Retinal pigment epithelial cell (primary cell): ENCODE measurements around the gene RAB43.
"Not testable (repeated sequence)": the region's sequence is repeated elsewhere in the genome, so short reads cannot be mapped to it uniquely, and the experiment has no call there.

Experiments used
- DNase-seq: peaks from one replicate; pipeline ENCODE4 v3.0.0-alpha.2; 2010; ENCODE audit warnings: low read depth
- H3K4me3 ChIP-seq: 2 replicates; pipeline ENCODE4 v1.5.1; 2011; ENCODE audit warnings: mild to moderate bottlenecking, low read length, control low read depth, moderate library complexity
- CTCF ChIP-seq: conservative IDR thresholded peaks from 2 replicates; pipeline ENCODE4 v1.5.1; 2011; ENCODE audit warnings: low read depth, low read length, control low read depth, inconsistent platforms

RAB43 gene

GRCh38 chr3:129119365-129120100, 2.1 kb downstream of the RAB43 start:
- no peak for DNase-seq
- TF ChIP-seq CTCF: no peak
- peak overlapping the region; percentile 83 for H3K4me3 ChIP-seq

DNA sequence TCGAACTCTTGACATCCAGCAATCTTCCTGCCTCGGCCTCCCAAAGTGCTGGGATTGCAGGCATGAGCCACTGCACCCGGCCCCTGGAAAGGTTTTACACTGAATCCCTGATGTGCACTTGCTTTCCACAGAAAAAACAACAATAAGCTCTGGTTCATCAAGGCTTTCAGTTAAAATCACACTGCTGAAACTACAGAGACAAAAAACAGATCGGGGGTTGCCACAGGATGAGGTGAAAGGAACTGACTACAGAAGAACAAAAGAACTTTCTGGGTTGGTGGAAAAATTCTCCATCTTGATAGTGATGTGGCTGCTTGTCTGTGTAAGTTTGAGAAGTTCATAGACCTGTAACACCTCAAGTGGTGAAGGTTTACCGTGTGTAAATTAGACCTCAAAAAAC, 2.9 kb downstream of the RAB43 start:
- TF ChIP-seq CTCF: no peak
- DNase-seq: no peak
- no peak overlapping the region for H3K4me3 ChIP-seq

DNA sequence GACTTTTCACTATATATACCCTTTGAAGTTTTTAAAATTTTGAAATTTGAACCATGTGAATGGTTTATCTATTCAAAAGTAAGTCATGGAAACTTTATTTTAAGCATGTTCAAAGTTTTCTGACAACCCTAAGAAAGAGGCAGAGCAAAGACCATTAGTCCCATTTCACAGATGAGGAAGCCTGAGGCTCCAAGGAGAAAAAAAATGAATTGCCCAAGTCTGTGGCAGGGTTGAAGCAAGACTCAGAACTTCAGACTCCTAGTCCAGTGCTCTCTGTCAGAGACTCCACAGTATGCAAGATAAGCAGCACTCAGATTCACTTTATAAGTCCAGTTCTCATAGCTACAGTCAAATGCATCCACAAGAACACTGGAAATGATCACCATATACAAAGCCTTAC, 4.5 kb downstream of the RAB43 start:
- H3K4me3 ChIP-seq: no peak overlapping the region
- DNase-seq: no peak
- no peak for TF ChIP-seq CTCF

DNA sequence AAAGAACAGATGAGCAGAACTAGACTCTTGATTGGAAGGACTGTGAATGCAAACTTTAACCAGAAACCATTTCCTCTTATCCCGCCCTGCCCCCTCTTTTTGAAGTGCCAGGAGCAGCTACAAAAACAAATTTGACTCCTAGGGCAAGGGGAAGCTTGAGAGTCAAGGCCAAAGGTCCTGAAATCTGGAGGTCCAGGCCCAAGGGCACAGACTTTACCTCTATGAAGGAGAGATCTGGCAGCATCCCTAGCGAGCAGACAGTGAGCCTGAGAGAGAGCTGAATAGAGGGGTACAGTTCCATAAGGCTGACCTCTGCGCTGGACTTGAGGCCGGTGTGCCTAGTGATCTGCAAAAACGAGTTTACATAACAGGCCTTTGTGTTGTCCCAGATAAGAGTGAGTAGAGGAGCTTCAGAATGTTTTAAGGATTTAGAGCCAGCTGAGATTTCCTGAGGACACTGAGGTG, 5.1 kb downstream of the RAB43 start:
- TF ChIP-seq CTCF: no peak
- H3K4me3 ChIP-seq: no peak overlapping the region
- no peak for DNase-seq

DNA sequence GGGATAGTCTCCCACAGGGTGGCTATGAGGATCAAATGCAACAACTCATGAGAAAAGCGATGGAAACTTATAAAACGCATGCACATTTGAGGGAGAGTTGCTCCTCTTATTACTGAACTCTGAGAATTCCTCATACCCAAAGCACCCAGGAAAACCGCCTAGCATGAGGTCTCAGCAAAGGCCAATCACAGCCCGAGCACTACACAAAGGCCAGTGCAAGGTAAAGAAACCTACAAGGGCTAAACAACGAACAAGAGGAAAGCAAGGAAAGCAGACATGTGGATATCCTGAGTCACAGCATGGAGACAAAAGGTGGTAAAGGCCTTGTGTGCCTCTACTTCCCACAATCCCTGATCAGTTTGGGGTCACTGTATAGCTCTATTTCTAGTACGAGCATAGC, 7.1 kb downstream of the RAB43 start:
- no peak for TF ChIP-seq CTCF
- no peak overlapping the region for H3K4me3 ChIP-seq
- no peak for DNase-seq

DNA sequence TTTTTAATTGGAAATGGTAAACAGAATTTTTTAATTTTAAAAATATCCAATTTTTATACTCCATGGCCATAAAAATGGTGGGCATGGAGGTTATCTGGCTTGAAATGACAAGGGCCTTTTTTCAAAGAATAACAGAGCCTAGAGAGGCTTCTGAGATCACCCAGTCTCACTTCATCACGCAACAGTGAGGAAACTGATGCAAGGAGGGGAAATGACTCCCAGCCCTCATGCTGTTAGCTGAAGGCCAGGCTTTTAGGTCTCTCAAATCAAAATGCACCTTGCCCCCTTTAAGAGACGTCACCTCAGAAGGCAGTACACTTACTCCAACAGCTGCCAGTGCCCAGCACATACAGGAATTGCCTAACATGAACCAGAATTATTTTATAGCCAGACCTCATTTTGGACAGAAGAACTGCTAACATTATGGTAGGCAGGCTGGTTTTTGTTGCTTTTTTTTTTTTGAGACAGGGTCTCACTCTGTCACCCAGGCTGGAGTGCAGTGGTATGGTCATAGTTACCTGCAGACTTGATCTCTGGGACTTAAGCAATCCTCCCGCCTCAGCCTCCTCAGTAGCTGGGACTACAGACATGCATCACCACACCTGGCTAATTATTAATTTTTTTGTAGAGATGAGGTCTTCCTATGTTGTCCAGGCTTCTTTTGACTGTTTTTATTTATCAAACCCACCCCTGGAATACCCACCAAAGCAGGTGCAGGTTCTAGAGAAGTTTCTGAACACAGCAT, 9.1 kb downstream of the RAB43 start:
- DNase-seq: no peak
- H3K4me3 ChIP-seq: no peak overlapping the region
- no peak for TF ChIP-seq CTCF

DNA sequence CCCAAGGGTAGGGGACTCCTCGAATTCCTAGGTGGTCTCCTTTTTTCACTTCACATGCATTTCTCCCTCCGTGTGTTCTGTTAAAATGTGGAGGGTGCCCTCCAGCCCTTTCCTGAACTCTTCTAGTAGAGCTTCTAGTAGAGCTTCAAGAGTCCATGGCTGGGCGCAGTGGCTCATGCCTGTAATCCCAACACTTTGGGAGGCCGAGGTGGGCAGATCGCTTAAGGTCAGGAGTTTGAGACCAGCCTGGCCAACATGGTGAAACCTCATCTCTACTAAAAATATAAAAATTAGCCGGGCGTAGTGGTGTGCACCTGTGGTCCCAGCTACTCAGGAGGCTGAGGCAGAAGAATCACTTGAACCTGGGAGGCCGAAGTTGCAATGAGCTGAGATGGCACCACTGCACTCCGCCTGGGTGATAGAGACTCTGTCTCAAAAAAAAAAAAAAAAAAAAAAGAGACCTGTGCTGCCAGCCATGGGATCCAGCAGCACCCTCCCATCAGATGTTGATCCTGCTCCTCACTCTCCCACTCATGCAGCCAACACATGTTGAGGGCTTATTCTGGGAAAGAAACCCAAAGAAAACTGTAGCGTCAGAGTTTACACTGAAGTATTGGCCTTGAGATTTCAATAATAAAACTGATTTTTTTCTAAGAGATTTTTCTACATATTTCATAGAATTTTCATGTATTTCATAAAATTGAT, 10.4 kb downstream of the RAB43 start:
- not testable (repeated sequence) for H3K4me3 ChIP-seq, DNase-seq
